Glomerular visceral epithelial cell (primary cell): Measurements from ENCODE around the gene EIF4E1B.

Experiments
- DNase-seq: peaks from one replicate; pipeline ENCODE4 v3.0.0-alpha.2; 2016; ENCODE audit errors: extremely low spot score

EIF4E1B gene

DNA sequence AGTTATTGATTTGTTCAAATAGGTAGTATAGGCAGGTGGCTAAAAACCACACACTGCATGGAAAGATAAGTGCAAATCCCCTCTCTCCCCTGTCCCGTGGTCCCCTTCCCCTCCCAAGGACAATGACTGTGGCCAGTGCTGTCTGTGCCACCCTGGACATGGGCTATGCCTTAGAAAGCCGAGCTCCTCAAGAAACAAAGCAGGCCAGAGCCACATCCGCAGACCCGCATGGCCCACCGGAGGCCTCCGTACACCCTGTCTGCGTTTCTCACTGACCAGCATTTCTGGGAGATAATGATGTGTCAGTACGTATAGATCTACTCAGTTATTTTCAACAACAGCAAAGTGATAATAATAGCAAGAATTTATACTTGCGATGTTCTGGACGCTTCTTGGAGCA, 33.1 kb downstream of the EIF4E1B start:
- no peak for DNase-seq

GRCh38 chr5:176664479-176664878, 34.0 kb downstream of the EIF4E1B start:
- DNase-seq = no peak

DNA sequence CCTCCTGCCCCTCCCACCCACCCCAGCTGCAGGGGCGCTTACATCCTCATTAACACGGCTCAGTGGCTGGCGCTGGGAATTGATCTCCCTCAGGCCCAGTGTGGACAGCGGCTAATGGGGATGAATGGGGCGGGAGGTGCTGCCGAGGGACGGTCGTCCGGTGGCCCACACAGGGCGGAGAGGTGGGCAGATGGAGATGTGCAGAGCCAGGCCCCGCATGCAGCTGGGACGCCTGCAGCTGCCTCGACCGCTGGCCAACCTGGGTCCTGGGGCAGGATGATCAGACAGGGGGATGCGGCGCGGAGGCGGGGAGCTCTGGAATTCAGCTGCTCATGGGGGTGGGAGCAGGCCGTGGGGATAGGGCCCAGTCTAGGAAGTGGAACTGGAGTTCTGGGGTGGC, 34.4 kb downstream of the EIF4E1B start:
- DNase-seq = no peak

- DNase-seq = no peak
Observed at GRCh38 chr5:176665517-176665916, 35.0 kb downstream of the EIF4E1B start.

DNA sequence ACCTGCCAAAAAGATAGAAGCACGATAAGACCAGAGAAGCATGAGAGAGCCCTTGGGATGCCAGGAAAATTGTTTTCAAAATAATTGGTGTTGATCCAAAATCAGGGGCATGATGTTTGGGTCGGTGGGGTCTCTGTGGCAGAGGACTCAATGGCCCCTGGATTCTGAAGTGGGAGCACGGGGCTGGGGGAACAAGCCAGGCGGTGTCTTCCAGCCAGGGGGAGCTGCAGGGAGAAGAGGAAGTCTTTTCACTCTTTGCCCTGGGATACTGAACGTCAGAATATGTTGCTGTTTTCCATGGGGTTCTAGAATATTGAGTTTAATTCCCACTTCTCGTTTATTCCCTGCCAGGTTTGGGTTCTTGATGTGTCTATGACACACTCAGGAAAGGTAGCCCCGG, 37.2 kb downstream of the EIF4E1B start:
- no peak for DNase-seq

- no peak for DNase-seq
Observed at GRCh38 chr5:176670449-176670848, 40.0 kb downstream of the EIF4E1B start.

DNA sequence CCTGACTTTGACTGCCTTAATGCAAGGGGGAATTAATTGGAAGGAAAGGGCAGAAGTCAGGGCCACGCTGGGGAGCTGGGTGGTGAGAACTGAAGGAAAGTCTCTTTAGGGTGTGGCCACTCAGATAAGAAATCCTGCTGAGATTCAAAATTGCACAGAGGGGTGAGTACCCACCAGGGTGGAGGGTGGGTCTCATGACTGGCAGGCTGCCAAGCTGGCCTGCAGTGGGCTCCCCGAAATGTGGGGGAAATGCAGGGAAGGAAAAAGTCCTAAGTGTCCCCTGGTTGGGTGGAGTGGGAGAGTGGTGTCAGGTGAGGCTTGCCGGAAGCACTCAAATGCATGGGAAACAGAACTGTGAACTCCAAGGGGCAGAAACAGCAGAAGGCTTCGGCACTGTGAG, 40.9 kb downstream of the EIF4E1B start:
- no peak for DNase-seq

GRCh38 chr5:176671890-176672747, 41.6 kb downstream of the EIF4E1B start:
- DNase-seq = no peak

DNA sequence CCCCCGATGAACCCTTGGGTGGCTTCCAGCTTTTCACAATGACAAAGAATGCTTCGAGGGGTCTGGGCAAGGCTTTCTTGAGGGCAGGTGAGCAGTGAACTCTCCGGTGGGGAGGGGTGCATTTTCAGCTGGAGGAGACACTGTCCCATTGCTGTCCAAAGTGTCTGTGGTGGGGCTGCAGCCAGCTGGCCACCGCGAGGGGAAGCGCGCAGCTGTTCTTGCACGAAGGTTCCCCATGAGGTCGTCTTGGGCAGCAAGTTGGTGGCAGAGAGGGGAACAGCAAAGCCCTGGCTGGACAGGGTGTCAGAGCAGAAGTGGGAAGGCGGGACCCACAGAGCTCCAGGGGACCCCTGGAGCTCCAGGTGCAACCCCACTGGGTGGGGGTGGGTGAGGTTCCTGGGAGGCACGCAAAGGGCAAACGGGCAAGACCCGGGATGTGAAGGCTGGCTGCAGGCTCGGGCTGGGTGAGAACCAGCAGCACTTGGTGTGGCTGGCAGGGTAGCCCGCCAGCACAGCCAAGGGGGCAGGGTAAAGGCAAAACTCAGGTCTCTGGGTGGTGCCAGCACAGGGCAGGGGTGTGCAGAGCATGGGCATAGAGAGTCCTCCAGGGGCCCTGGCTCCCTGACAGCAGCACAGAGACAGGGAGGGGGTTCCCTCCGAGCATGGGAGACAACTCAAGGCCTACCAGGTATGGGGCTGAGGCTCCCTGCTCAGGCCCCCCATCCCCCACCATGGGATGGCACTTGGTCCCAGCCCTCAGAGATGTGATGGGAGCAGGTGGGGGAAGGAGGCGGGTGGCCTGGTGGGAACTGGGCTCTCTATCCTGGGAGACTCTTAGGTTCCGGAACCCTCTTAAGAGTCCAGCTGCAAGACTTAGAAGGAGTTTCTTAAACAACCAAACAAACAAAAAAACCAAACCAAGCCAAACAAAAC, 43.4 kb downstream of the EIF4E1B start:
- DNase-seq = no peak

DNA sequence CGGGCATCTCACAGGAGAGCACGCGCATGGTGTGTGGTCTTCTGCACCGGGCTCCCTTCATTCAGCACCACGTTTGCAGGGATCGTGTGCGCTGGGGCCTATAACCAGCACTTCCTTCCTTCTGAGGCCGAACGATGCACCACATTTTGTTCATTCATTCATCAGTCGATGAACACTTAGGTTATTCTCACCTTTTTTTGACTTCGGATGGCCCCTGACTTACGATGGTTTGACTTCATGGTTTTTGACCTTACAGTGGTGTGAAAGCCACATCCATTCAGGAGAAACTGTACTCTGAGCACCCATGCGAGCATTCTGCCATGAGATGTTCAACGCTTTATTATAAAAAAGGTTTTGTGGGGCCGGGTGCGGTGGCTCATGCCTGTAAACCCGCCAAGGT, 44.3 kb downstream of the EIF4E1B start:
- no peak for DNase-seq

DNA sequence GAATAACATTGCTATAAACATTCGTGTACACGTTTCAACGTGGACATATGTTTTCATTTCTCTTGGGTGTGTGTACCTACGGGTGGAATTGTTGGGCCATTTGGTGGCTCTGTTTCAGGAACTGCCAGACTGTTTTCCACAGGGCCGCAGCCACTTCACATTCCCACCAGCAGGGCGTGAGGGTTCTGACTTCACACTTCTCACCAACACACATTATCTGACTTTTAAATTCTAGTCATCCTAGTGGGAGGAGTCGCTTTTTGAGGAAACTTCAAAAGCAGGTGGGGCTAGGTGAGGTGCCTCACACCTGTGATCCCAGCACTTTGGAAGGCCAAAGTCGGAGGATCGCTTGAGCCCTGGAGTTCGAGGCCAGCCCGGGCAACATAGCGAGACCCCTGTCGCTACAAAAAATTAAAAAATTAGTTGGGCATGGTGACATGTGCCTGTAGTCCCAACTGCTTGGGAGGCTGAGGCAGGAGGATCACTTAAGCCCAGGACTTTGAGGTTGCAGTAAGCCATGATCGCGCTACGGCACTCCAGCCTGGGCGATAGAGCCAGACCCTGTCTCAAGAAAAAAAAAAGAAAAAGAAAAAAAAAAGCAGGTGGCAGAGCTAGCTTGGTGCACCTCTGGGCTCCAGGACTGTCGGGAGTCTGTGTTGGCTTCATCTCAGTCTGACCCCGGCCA, 45.3 kb downstream of the EIF4E1B start:
- peak; percentile 20 for DNase-seq

- no peak for DNase-seq
Observed at GRCh38 chr5:176676361-176676824, 45.9 kb downstream of the EIF4E1B start.

DNA sequence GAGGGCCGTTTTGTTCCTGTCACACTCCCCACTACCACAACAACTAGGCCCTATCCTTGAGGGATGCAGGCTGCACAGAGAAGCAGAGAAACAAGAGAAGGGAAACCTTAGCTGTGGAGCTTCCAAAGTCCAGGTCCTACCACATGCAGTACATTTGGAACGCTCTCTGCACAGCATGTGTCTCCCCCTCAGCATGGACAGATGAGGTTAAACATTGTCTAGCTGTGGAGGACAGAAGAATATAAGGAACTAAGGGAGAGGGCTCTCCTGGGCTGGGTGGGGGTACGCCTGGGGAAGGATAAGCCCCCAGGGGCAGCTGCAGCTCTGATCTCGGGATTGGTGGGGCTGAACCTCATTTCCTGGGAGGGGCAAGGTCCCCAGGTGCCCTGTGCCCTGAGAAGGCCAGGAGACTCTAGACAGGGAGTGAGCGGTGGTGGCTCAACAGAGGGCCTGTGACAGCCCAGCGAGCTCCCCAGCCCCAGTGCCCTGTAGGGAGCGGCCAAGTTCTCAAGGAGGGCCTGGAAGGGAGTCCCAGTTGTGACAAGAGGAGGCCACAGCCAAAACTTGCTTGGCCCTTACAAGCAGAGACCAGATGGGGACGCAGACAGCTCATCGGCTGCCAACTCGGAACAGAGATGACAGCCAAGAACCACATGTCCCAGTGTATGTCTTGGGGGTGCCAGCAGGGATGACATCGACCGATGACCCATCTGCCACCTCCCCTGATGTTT, 46.9 kb downstream of the EIF4E1B start:
- DNase-seq = no peak

DNA sequence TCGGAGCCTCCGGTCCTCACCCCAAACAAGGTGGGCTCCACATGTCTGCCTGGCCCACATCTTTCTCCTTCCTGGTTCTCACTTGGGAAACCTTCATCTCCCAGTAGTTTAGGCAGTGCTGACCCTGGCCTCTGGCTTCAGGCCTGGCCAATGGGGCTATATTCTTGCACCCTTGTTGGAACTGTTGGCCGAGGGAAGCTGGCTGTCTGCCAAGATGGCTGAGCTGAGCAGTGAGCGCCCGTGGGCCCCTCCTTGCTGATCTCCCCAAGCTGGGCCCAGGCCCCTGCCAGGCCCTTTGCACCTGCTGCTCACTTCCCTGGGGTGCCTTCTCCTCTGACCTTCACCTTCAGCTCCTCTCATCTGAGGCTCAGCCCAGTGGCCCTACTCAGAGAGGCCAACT, 48.1 kb downstream of the EIF4E1B start:
- no peak for DNase-seq

DNA sequence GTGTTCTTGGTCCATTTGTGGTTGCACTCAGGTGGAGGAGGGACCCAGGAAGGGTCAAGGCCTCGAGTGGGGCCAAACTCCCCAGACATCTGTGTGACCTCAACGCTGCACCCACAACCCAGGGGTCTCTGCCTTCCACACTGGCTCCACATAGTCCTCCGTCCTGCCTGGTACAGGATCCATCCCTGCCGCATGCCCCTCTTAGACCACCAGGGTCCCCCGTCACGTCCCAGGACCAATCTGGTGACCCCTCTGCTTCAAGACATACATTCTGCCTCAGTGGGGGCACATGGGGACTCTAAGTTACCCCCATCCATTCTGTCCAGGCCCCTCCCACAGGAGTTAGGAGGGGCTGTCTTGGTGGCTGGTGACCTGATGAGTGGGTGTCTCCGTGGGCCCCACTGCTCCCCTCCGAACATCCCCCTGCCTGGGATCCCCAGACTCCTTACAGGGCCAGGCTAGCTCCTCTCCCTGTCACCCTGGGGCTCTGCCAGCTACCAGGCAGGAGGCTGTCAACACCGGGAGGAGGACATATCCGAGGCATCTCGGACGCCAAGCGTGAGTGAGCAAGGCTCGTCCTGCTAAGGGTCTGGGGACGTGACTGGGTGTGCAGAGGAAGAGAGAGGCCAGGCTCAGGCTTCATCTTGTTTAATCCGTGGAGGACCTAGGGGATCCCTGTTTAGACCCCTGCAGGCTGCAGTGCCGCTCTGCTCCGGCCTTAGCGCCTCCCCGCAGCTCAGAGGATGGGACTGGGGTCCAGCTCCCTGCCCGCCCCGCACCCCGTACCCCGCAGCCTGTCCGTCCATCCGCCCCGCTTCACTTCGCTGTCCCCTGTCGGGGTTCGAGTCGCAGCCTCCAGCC, 49.1 kb downstream of the EIF4E1B start:
- DNase-seq = no peak

DNA sequence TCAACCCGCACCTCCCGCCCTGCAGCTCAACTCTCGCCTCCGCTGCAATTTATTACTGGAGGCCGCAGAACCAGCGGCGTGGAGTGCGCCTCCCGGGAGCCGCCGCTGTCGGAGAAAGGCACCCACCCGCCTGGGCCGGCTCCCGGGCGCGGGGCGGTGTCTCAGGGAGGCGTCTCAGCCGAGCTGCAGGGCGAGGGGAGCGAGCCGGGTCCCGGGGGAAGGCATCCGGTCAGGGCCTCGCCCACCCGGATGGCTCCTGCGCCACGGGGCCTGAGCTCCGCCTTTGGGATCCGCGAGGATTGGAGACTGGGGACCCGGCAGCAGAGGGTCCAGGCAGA, 49.7 kb downstream of the EIF4E1B start:
- DNase-seq = no peak

- DNase-seq = no peak
Observed at GRCh38 chr5:176682016-176682531, 51.6 kb downstream of the EIF4E1B start.

DNA sequence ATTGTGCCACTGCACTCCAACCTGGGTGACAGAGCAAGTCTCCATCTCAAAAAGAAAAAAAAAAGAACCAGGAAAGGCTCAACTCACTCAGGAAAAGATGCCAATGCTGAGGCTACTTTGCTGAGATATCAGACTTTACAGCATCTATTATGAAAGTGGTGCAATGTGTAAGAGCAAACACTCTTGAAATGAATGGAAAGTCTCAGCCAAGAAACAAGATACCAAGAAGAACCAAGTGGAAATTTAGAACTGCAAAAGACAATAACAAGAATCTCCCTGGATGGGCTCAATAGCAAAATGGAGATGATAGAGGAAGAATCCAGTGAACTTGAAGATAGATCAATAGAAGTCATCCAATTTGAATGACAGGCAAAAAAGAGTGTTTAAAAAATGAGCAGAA, 54.5 kb downstream of the EIF4E1B start:
- no peak for DNase-seq

DNA sequence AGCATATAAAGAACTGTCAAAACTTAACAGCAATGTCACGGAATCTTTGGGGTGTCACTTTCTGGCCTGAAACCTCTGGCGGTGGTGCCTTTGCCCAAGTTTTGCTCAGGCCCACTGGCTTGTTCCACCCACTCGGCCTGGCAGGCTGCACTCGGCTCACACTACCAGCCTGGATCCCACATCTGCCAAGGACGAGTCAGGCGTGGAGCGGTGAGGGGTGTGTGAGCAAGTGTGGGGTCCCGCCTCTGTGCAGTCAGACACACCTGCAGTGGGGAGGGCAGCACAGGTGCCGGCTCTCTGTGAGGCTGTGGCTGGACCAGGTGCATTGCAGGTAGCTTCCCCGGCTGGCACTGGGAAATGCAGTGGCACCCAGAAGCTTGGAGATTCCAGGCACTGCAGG, 56.8 kb downstream of the EIF4E1B start:
- DNase-seq = no peak

DNA sequence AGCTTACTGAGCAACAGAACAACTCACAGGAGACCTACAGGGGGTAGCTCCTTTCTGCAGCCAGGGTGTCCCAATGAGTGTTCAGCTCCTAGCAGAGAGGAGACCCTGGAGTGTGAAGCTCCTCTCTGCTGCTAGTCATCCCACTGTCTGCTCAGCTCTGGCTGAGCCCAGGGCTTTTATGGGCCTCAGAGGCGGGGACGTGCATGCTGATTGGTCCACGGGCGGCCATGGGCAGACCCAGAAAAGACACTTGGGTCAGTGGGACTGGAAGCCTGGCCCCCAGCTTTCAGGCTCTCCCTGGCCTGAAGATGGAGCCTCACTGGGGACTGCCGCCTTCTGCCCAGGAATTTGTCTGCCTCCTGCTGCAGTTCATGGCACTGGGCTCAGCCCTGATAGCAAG, 57.4 kb downstream of the EIF4E1B start:
- no peak for DNase-seq
